Smooth muscle cell (in vitro differentiated cells): ENCODE data around the gene MKX. TPM values are rescaled to one million over a fixed set of nuclear protein-coding genes. Genes with fewer than 3 reads are reported as not detected.

ENCODE experiments used
- DNase-seq: peaks from one replicate; lab custom pipeline; 2025; ENCODE audit not compliant: unreplicated experiment; lab: John Stamatoyannopoulos, UW
- H2AFZ ChIP-seq: fragments of 200-600 bp; sonication (generic); 2 replicates; pipeline ENCODE4 v1.6.0; 2016; ENCODE audit warnings: antibody characterized with exemption, low read depth, mild to moderate bottlenecking
- H3F3A ChIP-seq: fragments of 200-600 bp; sonication (generic); 2 replicates; pipeline ENCODE4 v1.6.0; 2017; ENCODE audit warnings: antibody characterized with exemption, low read depth
- H3K27ac ChIP-seq: fragments of 200-600 bp; sonication (generic); 2 replicates; pipeline ENCODE4 v1.5.1; 2016; ENCODE audit warnings: low read depth, mild to moderate bottlenecking
- H3K27me3 ChIP-seq: fragments of 200-600 bp; sonication (generic); 2 replicates; pipeline ENCODE4 v1.6.1; 2016; ENCODE audit warnings: low read depth, mild to moderate bottlenecking
- H3K36me3 ChIP-seq: fragments of 200-600 bp; sonication (generic); 2 replicates; pipeline ENCODE4 v1.5.1; 2016; ENCODE audit warnings: low read depth
- H3K4me1 ChIP-seq: fragments of 200-600 bp; sonication (generic); 2 replicates; pipeline ENCODE4 v1.5.1; 2016; ENCODE audit warnings: low read depth
- H3K4me2 ChIP-seq: fragments of 200-600 bp; sonication (generic); 2 replicates; pipeline ENCODE4 v1.6.0; 2016; ENCODE audit warnings: mild to moderate bottlenecking
- H3K4me3 ChIP-seq: fragments of 200-600 bp; sonication (generic); 2 replicates; pipeline ENCODE4 v1.5.1; 2016; ENCODE audit warnings: mild to moderate bottlenecking
- H3K79me2 ChIP-seq: fragments of 200-600 bp; sonication (generic); 2 replicates; pipeline ENCODE4 v1.6.0; 2016; ENCODE audit warnings: low read depth, mild to moderate bottlenecking
- H3K9ac ChIP-seq: fragments of 200-600 bp; sonication (generic); 2 replicates; pipeline ENCODE4 v1.6.0; 2016; ENCODE audit warnings: low read depth
- H3K9me3 ChIP-seq: fragments of 200-600 bp; sonication (generic); replicated peaks from 2 replicates; pipeline ENCODE4 v1.5.1; 2016; ENCODE audit warnings: low read depth
- H4K20me1 ChIP-seq: fragments of 200-600 bp; sonication (generic); 2 replicates; pipeline ENCODE4 v1.6.0; 2016; ENCODE audit warnings: low read depth
- WGBS: methylation state at CpG from one replicate; pipeline ENCODE4 v1.1.7; 2016; ENCODE audit warnings: low lambda C conversion rate; 5-methylcytosine and 5-hydroxymethylcytosine counted together
- polyA plus RNA-seq: library from polyadenylated mRNA; unstranded; fragments of >200 nt; fragmentation: Nextera tagmentation; extraction: Ambion mirVana; gene quantifications from 2 replicates; pipeline ENCODE4 v1.2.1, GENCODE V29; 2016
- total RNA-seq: library from RNA; depleted of rRNA; stranded (reverse); fragments of >200 nt; gene quantifications from 2 replicates; pipeline ENCODE4 v1.2.3, GENCODE V29; 2014
- TF ChIP-seq, protein P1 (sequence below): fragments of 200-600 bp; sonication (generic); IDR thresholded peaks from 2 replicates; pipeline ENCODE4 v1.5.1; 2017; ENCODE audit warnings: borderline replicate concordance, mild to moderate bottlenecking, antibody characterized with exemption; ENCODE audit not compliant: insufficient read depth, poor library complexity, severe bottlenecking

Gene MKX
- total and polyA plus RNA-seq, 2 experiments from 2014 or later: 0.04 TPM; not detected in 1

GRCh38 chr10:27744802-27745731 lies 552 bp downstream of the MKX start:
- Histone ChIP-seq H4K20me1 (no peaks in the 10 kb centered on the region), H3K9ac (no peak overlapping the region), H2AFZ (no peak overlapping the region), H3K9me3 (no peaks in the 10 kb centered on the region), H3K27me3 (peaks cover 97% of the 10 kb centered on the region), H3F3A (no peaks in the 10 kb centered on the region), H3K4me2 (peak overlapping the region; percentile 90), H3K36me3 (no peaks in the 10 kb centered on the region), H3K79me2 (no peaks in the 10 kb centered on the region), H3K4me1 (peaks cover 20% of the 10 kb centered on the region), H3K27ac (no peak overlapping the region), H3K4me3 (peak overlapping the region; percentile 44)
- WGBS: 3% methylated on average over 78 of the region's 78 CpGs
- TF ChIP-seq, protein P1, sequence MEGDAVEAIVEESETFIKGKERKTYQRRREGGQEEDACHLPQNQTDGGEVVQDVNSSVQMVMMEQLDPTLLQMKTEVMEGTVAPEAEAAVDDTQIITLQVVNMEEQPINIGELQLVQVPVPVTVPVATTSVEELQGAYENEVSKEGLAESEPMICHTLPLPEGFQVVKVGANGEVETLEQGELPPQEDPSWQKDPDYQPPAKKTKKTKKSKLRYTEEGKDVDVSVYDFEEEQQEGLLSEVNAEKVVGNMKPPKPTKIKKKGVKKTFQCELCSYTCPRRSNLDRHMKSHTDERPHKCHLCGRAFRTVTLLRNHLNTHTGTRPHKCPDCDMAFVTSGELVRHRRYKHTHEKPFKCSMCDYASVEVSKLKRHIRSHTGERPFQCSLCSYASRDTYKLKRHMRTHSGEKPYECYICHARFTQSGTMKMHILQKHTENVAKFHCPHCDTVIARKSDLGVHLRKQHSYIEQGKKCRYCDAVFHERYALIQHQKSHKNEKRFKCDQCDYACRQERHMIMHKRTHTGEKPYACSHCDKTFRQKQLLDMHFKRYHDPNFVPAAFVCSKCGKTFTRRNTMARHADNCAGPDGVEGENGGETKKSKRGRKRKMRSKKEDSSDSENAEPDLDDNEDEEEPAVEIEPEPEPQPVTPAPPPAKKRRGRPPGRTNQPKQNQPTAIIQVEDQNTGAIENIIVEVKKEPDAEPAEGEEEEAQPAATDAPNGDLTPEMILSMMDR: no peak
- no peak for DNase-seq

GRCh38 chr10:27743877-27744801 lies 1.5 kb downstream of the MKX start:
- no peak overlapping the region for H3K9ac ChIP-seq
- no peak overlapping the region for H3K27ac ChIP-seq
- H2AFZ ChIP-seq: peak overlapping the region; percentile 73
- no peak for DNase-seq
- H3K79me2 ChIP-seq: no peaks in the 10 kb centered on the region
- TF ChIP-seq, protein P1: no peak
- peaks cover 97% of the 10 kb centered on the region for H3K27me3 ChIP-seq
- peak overlapping the region; percentile 71 for H3K4me3 ChIP-seq
- no peaks in the 10 kb centered on the region for H3F3A ChIP-seq
- H3K9me3 ChIP-seq: no peaks in the 10 kb centered on the region
- no peaks in the 10 kb centered on the region for H4K20me1 ChIP-seq
- H3K4me1 ChIP-seq: peaks cover 20% of the 10 kb centered on the region
- no peaks in the 10 kb centered on the region for H3K36me3 ChIP-seq
- peak overlapping the region; percentile 90 for H3K4me2 ChIP-seq
- 2% methylated on average over 47 of the region's 70 CpGs for WGBS

DNA sequence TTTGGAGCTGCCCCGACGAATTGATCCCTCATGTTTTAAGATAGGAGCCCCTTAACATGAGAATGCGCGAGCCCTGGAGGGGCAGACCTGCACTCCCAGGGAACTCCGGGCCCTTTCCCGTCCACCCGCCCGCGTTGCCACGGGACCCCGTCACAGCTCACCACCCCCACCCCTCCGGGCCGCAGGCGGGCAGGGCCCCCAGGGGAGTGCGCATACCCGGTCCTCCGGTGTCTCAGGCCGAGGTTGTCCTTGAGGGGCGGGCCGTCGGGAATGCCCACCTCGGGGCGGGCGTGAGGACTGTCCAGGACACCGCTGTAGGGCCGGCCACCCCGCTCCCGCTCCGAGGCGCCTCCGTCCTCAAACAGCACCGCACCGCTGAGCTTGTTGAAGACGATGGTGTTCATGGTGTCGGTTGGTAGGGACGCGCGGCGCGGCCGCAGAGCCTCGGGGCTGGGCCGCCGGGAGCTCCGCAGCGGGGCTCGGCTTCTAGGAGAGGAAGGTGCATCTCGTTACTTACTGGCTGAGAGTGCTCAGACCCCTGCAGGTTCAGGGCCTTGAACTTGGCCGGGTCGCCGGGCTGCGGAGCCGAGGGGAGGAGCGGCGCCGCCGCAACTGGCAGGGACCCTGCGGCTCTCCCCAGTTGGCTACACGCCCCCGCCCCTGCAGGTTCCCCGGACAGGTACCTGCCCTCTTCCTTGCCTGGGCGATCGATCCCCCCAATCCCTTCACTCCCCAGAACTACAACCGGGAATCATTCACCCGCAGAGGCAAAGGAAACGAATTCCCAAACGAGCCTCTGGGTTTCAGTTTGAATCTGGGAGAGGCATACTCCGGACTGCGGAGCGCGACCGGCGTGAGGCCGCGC lies 2.4 kb downstream of the MKX start:
- no peak overlapping the region for H3K9ac ChIP-seq
- no peaks in the 10 kb centered on the region for H3F3A ChIP-seq
- TF ChIP-seq, protein P1: no peak
- H3K9me3 ChIP-seq: no peaks in the 10 kb centered on the region
- peak overlapping the region; percentile 71 for H3K4me3 ChIP-seq
- peak overlapping the region; percentile 73 for H2AFZ ChIP-seq
- H3K79me2 ChIP-seq: no peaks in the 10 kb centered on the region
- no peak overlapping the region for H3K27ac ChIP-seq
- no peaks in the 10 kb centered on the region for H3K36me3 ChIP-seq
- peaks cover 20% of the 10 kb centered on the region for H3K4me1 ChIP-seq
- no peaks in the 10 kb centered on the region for H4K20me1 ChIP-seq
- H3K27me3 ChIP-seq: peaks cover 97% of the 10 kb centered on the region
- peak overlapping the region; percentile 90 for H3K4me2 ChIP-seq
- WGBS: 2% methylated on average over 57 of the region's 75 CpGs
- no peak for DNase-seq
